B cell (primary cell): ENCODE measurements around the gene OSGEP.

Experiments used
- EZH2 ChIP-seq: IDR thresholded peaks from 2 replicates; pipeline ENCODE4 v1.6.1; 2012; ENCODE audit warnings: borderline replicate concordance, low read depth, mild to moderate bottlenecking, moderate library complexity, low read length; ENCODE audit not compliant: insufficient read depth, poor library complexity, severe bottlenecking
- TF ChIP-seq, protein P1 (sequence below): fragments of 200-600 bp; IDR thresholded peaks from one replicate; pipeline ENCODE4 v1.8.0; 2022; ENCODE audit warnings: antibody characterized with exemption, mild to moderate bottlenecking

- TF ChIP-seq, protein P1, sequence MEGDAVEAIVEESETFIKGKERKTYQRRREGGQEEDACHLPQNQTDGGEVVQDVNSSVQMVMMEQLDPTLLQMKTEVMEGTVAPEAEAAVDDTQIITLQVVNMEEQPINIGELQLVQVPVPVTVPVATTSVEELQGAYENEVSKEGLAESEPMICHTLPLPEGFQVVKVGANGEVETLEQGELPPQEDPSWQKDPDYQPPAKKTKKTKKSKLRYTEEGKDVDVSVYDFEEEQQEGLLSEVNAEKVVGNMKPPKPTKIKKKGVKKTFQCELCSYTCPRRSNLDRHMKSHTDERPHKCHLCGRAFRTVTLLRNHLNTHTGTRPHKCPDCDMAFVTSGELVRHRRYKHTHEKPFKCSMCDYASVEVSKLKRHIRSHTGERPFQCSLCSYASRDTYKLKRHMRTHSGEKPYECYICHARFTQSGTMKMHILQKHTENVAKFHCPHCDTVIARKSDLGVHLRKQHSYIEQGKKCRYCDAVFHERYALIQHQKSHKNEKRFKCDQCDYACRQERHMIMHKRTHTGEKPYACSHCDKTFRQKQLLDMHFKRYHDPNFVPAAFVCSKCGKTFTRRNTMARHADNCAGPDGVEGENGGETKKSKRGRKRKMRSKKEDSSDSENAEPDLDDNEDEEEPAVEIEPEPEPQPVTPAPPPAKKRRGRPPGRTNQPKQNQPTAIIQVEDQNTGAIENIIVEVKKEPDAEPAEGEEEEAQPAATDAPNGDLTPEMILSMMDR, result no peak
- no peak for TF ChIP-seq EZH2
Measured at GRCh38 chr14:20424851-20425250, 29.8 kb downstream of the OSGEP start.
